ENCODE results near the gene ERGIC1.

ERGIC1 gene

GRCh38 chr5:172921906-172922305 is 87.9 kb downstream of the ERGIC1 start:
- H3K4me3 ChIP-seq (ENCODE audit: low read length) = no peak overlapping the region
- DNase-seq (ENCODE audit: low read depth) = no peak
- TF ChIP-seq, protein P1, sequence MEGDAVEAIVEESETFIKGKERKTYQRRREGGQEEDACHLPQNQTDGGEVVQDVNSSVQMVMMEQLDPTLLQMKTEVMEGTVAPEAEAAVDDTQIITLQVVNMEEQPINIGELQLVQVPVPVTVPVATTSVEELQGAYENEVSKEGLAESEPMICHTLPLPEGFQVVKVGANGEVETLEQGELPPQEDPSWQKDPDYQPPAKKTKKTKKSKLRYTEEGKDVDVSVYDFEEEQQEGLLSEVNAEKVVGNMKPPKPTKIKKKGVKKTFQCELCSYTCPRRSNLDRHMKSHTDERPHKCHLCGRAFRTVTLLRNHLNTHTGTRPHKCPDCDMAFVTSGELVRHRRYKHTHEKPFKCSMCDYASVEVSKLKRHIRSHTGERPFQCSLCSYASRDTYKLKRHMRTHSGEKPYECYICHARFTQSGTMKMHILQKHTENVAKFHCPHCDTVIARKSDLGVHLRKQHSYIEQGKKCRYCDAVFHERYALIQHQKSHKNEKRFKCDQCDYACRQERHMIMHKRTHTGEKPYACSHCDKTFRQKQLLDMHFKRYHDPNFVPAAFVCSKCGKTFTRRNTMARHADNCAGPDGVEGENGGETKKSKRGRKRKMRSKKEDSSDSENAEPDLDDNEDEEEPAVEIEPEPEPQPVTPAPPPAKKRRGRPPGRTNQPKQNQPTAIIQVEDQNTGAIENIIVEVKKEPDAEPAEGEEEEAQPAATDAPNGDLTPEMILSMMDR (IDR thresholded peaks at IDR 0.05; ENCODE audit: insufficient read depth, low read depth, low read length, missing control alignments) = no peak

- no peak overlapping the region for H3K4me3 ChIP-seq (ENCODE audit: low read length)
- no peak for DNase-seq (ENCODE audit: low read depth)
- TF ChIP-seq, protein P1 (IDR thresholded peaks at IDR 0.05; ENCODE audit: insufficient read depth, low read depth, low read length, missing control alignments) = no peak
Measured at GRCh38 chr5:172923539-172923938, 89.5 kb downstream of the ERGIC1 start.

- TF ChIP-seq, protein P1 (IDR thresholded peaks at IDR 0.05; ENCODE audit: insufficient read depth, low read depth, low read length, missing control alignments) = no peak
- H3K4me3 ChIP-seq (ENCODE audit: low read length) = no peak overlapping the region
Measured at GRCh38 chr5:172925336-172925948, 91.4 kb downstream of the ERGIC1 start.

GRCh38 chr5:172926008-172926523 is 92.0 kb downstream of the ERGIC1 start:
- DNase-seq (ENCODE audit: low read depth) = no peak
- TF ChIP-seq, protein P1 (IDR thresholded peaks at IDR 0.05; ENCODE audit: insufficient read depth, low read depth, low read length, missing control alignments) = no peak
- no peak overlapping the region for H3K4me3 ChIP-seq (ENCODE audit: low read length)

More at GRCh38 chr5:172925336-172925948, 91.4 kb downstream of the ERGIC1 start:
- DNase-seq (ENCODE audit: low read depth) = no peak

GRCh38 chr5:172926796-172927195 is 92.7 kb downstream of the ERGIC1 start:
- no peak overlapping the region for H3K4me3 ChIP-seq (ENCODE audit: low read length)
- TF ChIP-seq, protein P1 (IDR thresholded peaks at IDR 0.05; ENCODE audit: insufficient read depth, low read depth, low read length, missing control alignments) = no peak
- no peak for DNase-seq (ENCODE audit: low read depth)

GRCh38 chr5:172929371-172929838 is 95.4 kb downstream of the ERGIC1 start:
- DNase-seq (ENCODE audit: low read depth) = no peak
- TF ChIP-seq, protein P1 (IDR thresholded peaks at IDR 0.05; ENCODE audit: insufficient read depth, low read depth, low read length, missing control alignments) = no peak
- no peak overlapping the region for H3K4me3 ChIP-seq (ENCODE audit: low read length)

All from epithelial cell of esophagus (primary cell).